ENCODE measurements around the gene NFIX. TPM values are rescaled to one million over a fixed set of nuclear protein-coding genes. Genes with fewer than 3 reads are reported as not detected.

NFIX gene
- total RNA-seq, 1 donor, result 114 TPM

GRCh38 chr19:12987190-12987589, 8.1 kb upstream of the NFIX start:
- Histone ChIP-seq H4K20me1 (ENCODE audit: insufficient read depth, low read length) (no peaks in the 10 kb centered on the region), H3K4me2 (ENCODE audit: insufficient read depth, low read length) (no peak overlapping the region), H2AFZ (ENCODE audit: low read length) (no peak overlapping the region), H3K27me3 (ENCODE audit: insufficient read depth, low read length) (peaks cover 3% of the 10 kb centered on the region), H3K9me3 (ENCODE audit: low read depth, low read length) (no peaks in the 10 kb centered on the region), H3K4me1 (ENCODE audit: insufficient read depth, low read length) (peaks cover 16% of the 10 kb centered on the region), H3K27ac (ENCODE audit: low read depth, low read length) (no peak overlapping the region), H3K4me3 (ENCODE audit: insufficient read depth, low read length) (no peak overlapping the region), H3K79me2 (ENCODE audit: insufficient read depth, low read length) (no peaks in the 10 kb centered on the region), H3K36me3 (ENCODE audit: insufficient read depth, low read length) (no peaks in the 10 kb centered on the region)
- no peak for TF ChIP-seq CTCF (IDR thresholded peaks at IDR 0.05; ENCODE audit: extremely low read depth, low read depth, low read length)
- peak; percentile 83 for DNase-seq (ENCODE audit: insufficient read length, low spot score, missing footprints)

GRCh38 chr19:12987781-12988180, 7.5 kb upstream of the NFIX start:
- Histone ChIP-seq H3K9me3 (ENCODE audit: low read depth, low read length) (no peaks in the 10 kb centered on the region), H3K4me2 (ENCODE audit: insufficient read depth, low read length) (no peak overlapping the region), H3K4me1 (ENCODE audit: insufficient read depth, low read length) (peaks cover 16% of the 10 kb centered on the region), H3K36me3 (ENCODE audit: insufficient read depth, low read length) (no peaks in the 10 kb centered on the region), H2AFZ (ENCODE audit: low read length) (no peak overlapping the region), H3K79me2 (ENCODE audit: insufficient read depth, low read length) (no peaks in the 10 kb centered on the region), H3K27me3 (ENCODE audit: insufficient read depth, low read length) (no peaks in the 10 kb centered on the region), H3K4me3 (ENCODE audit: insufficient read depth, low read length) (no peak overlapping the region), H3K27ac (ENCODE audit: low read depth, low read length) (no peak overlapping the region), H4K20me1 (ENCODE audit: insufficient read depth, low read length) (no peaks in the 10 kb centered on the region)
- DNase-seq (ENCODE audit: insufficient read length, low spot score, missing footprints), result peak; percentile 67
- TF ChIP-seq CTCF (IDR thresholded peaks at IDR 0.05; ENCODE audit: extremely low read depth, low read depth, low read length), result no peak

GRCh38 chr19:12990431-12990830, 4.8 kb upstream of the NFIX start:
- Histone ChIP-seq H4K20me1 (ENCODE audit: insufficient read depth, low read length) (no peaks in the 10 kb centered on the region), H3K9me3 (ENCODE audit: low read depth, low read length) (no peaks in the 10 kb centered on the region), H3K27ac (ENCODE audit: low read depth, low read length) (no peak overlapping the region), H3K36me3 (ENCODE audit: insufficient read depth, low read length) (no peaks in the 10 kb centered on the region), H3K4me1 (ENCODE audit: insufficient read depth, low read length) (peaks cover 6% of the 10 kb centered on the region), H3K4me2 (ENCODE audit: insufficient read depth, low read length) (no peak overlapping the region), H2AFZ (ENCODE audit: low read length) (no peak overlapping the region), H3K4me3 (ENCODE audit: insufficient read depth, low read length) (no peak overlapping the region), H3K79me2 (ENCODE audit: insufficient read depth, low read length) (no peaks in the 10 kb centered on the region), H3K27me3 (ENCODE audit: insufficient read depth, low read length) (no peaks in the 10 kb centered on the region)
- no peak for TF ChIP-seq CTCF (IDR thresholded peaks at IDR 0.05; ENCODE audit: extremely low read depth, low read depth, low read length)
- peak; percentile 73 for DNase-seq (ENCODE audit: insufficient read length, low spot score, missing footprints)

GRCh38 chr19:12990853-12991252, 4.4 kb upstream of the NFIX start:
- Histone ChIP-seq H3K36me3 (ENCODE audit: insufficient read depth, low read length) (no peaks in the 10 kb centered on the region), H3K4me1 (ENCODE audit: insufficient read depth, low read length) (peaks cover 5% of the 10 kb centered on the region), H3K27me3 (ENCODE audit: insufficient read depth, low read length) (no peaks in the 10 kb centered on the region), H4K20me1 (ENCODE audit: insufficient read depth, low read length) (no peaks in the 10 kb centered on the region), H3K4me3 (ENCODE audit: insufficient read depth, low read length) (no peak overlapping the region), H2AFZ (ENCODE audit: low read length) (no peak overlapping the region), H3K79me2 (ENCODE audit: insufficient read depth, low read length) (peaks cover under 1% of the 10 kb centered on the region), H3K4me2 (ENCODE audit: insufficient read depth, low read length) (no peak overlapping the region), H3K9me3 (ENCODE audit: low read depth, low read length) (no peaks in the 10 kb centered on the region), H3K27ac (ENCODE audit: low read depth, low read length) (no peak overlapping the region)
- no peak for TF ChIP-seq CTCF (IDR thresholded peaks at IDR 0.05; ENCODE audit: extremely low read depth, low read depth, low read length)
- no peak for DNase-seq (ENCODE audit: insufficient read length, low spot score, missing footprints)
